ENCODE results near the gene AKAP7. TPM values are rescaled to one million over a fixed set of nuclear protein-coding genes. Genes with fewer than 3 reads are reported as not detected.

Gene AKAP7
- polyA plus RNA-seq, 3 donors: 2.4 to 4.9 (median 3.4) TPM

GRCh38 chr6:131160254-131160758, 25.0 kb downstream of the AKAP7 start:
- H3K27me3 Mint-ChIP-seq (ENCODE audit: low read depth in 3 of 3): no peaks in the 10 kb centered on the region
- DNase-seq: no peak

GRCh38 chr6:131161987-131162386, 26.7 kb downstream of the AKAP7 start:
- intact Hi-C loops (cut with micrococcal nuclease): no loop called here
- Histone ChIP-seq H3K9ac (ENCODE audit: insufficient read depth, low read length, poor library complexity, severe bottlenecking) (no peak overlapping the region), H3K4me3 (replicated peaks in 1 of 3; ENCODE audit: low read depth in 2 of 3, low read length in 3 of 3) (no peak overlapping the region), H3K36me3 (replicated peaks in 1 of 2; ENCODE audit: control insufficient read depth in 1 of 2, insufficient read depth in 2 of 2, low read length in 2 of 2) (peaks cover 0 to 21% of the 10 kb centered on the region in 2 donors), H3K79me2 (ENCODE audit: insufficient read depth, low read length) (no peaks in the 10 kb centered on the region), H3K27ac (ENCODE audit: low read depth in 1 of 2, low read length in 2 of 2) (no peak overlapping the region), H4K20me1 (ENCODE audit: insufficient read depth, low read length) (no peaks in the 10 kb centered on the region), H2AFZ (ENCODE audit: insufficient read depth, low read depth, low read length, poor library complexity, severe bottlenecking) (no peak overlapping the region), H3K9me3 (replicated peaks in 1 of 2; ENCODE audit: control insufficient read depth in 1 of 2, insufficient read depth in 1 of 2, low read length in 2 of 2) (no peaks in the 10 kb centered on the region), H3K4me1 (ENCODE audit: control insufficient read depth in 1 of 2, insufficient read depth in 2 of 2, low read length in 2 of 2) (no peaks in the 10 kb centered on the region), H3K4me2 (replicated peaks; ENCODE audit: extremely low read depth, low read length, poor library complexity, severe bottlenecking) (no peak overlapping the region), H3K27me3 (ENCODE audit: control insufficient read depth in 2 of 2, insufficient read depth in 2 of 2, low read length in 2 of 2) (no peaks in the 10 kb centered on the region)
- DNase-seq: no peak
- H3K4me3 Mint-ChIP-seq: no peak overlapping the region
- no peaks in the 10 kb centered on the region for H3K4me1 Mint-ChIP-seq
- no CpG with 5 or more reads among the region's 3 CpGs for WGBS (ENCODE audit: insufficient coverage)
- H3K36me3 Mint-ChIP-seq: peaks cover 12 to 39% of the 10 kb centered on the region in 2 donors
- no peaks in the 10 kb centered on the region for H3K27me3 Mint-ChIP-seq (ENCODE audit: low read depth in 3 of 3)
- no peak overlapping the region for H3K27ac Mint-ChIP-seq
- no peak for TF ChIP-seq CTCF (IDR thresholded peaks at IDR 0.05)
- no peaks in the 10 kb centered on the region for H3K9me3 Mint-ChIP-seq

More at GRCh38 chr6:131160254-131160758, 25.0 kb downstream of the AKAP7 start:
- Histone ChIP-seq H3K4me1 (ENCODE audit: control insufficient read depth in 1 of 2, insufficient read depth in 2 of 2, low read length in 2 of 2) (no peaks in the 10 kb centered on the region), H3K79me2 (ENCODE audit: insufficient read depth, low read length) (no peaks in the 10 kb centered on the region), H3K27ac (ENCODE audit: low read depth in 1 of 2, low read length in 2 of 2) (no peak overlapping the region), H4K20me1 (ENCODE audit: insufficient read depth, low read length) (no peaks in the 10 kb centered on the region), H3K9ac (ENCODE audit: insufficient read depth, low read length, poor library complexity, severe bottlenecking) (no peak overlapping the region), H3K36me3 (replicated peaks in 1 of 2; ENCODE audit: control insufficient read depth in 1 of 2, insufficient read depth in 2 of 2, low read length in 2 of 2) (peaks cover 0 to 11% of the 10 kb centered on the region in 2 donors), H2AFZ (ENCODE audit: insufficient read depth, low read depth, low read length, poor library complexity, severe bottlenecking) (no peak overlapping the region), H3K9me3 (replicated peaks in 1 of 2; ENCODE audit: control insufficient read depth in 1 of 2, insufficient read depth in 1 of 2, low read length in 2 of 2) (no peaks in the 10 kb centered on the region), H3K4me3 (replicated peaks in 1 of 3; ENCODE audit: low read depth in 2 of 3, low read length in 3 of 3) (no peak overlapping the region), H3K4me2 (replicated peaks; ENCODE audit: extremely low read depth, low read length, poor library complexity, severe bottlenecking) (no peak overlapping the region), H3K27me3 (ENCODE audit: control insufficient read depth in 2 of 2, insufficient read depth in 2 of 2, low read length in 2 of 2) (no peaks in the 10 kb centered on the region)
- no CpG with 5 or more reads among the region's 1 CpG for WGBS (ENCODE audit: insufficient coverage)
- intact Hi-C loops (cut with micrococcal nuclease): no loop called here
- H3K4me1 Mint-ChIP-seq: no peaks in the 10 kb centered on the region
- H3K27ac Mint-ChIP-seq: no peak overlapping the region
- no peaks in the 10 kb centered on the region for H3K9me3 Mint-ChIP-seq
- no peak for TF ChIP-seq CTCF (IDR thresholded peaks at IDR 0.05)
- H3K36me3 Mint-ChIP-seq: peaks cover 8 to 28% of the 10 kb centered on the region in 2 donors
- no peak overlapping the region for H3K4me3 Mint-ChIP-seq

All from CD14-positive monocyte (primary cell).